Nephron progenitor cell (in vitro differentiated cells): ENCODE measurements around the gene ASPG.

Source experiments
- DNase-seq: peaks from one replicate; pipeline ENCODE4 v3.0.0; 2021
- H3K27ac Mint-ChIP-seq: 2 replicates; pipeline ENCODE4 v1.8.0; 2021; ENCODE audit warnings: mild to moderate bottlenecking, moderate library complexity, mixed read lengths
- H3K27me3 Mint-ChIP-seq: 2 replicates; pipeline ENCODE4 v1.8.0; 2021; ENCODE audit warnings: mild to moderate bottlenecking, low read depth, mixed read lengths; ENCODE audit not compliant: poor library complexity
- H3K36me3 Mint-ChIP-seq: 2 replicates; pipeline ENCODE4 v1.8.0; 2021; ENCODE audit warnings: low read depth, mixed read lengths
- H3K4me1 Mint-ChIP-seq: 2 replicates; pipeline ENCODE4 v1.8.0; 2021; ENCODE audit warnings: mixed read lengths
- H3K4me3 Mint-ChIP-seq: 2 replicates; pipeline ENCODE4 v1.8.0; 2021; ENCODE audit warnings: mild to moderate bottlenecking, moderate library complexity, mixed read lengths
- H3K9me3 Mint-ChIP-seq: 2 replicates; pipeline ENCODE4 v1.8.0; 2021; ENCODE audit warnings: mild to moderate bottlenecking, moderate library complexity, mixed read lengths
- CTCF ChIP-seq: fragments of 200-600 bp; sonication (generic); IDR thresholded peaks from 2 replicates; pipeline ENCODE4 v1.5.0; 2021; ENCODE audit warnings: antibody characterized with exemption

Gene ASPG

GRCh38 chr14:104051092-104051813 is 34.2 kb upstream of the ASPG start:
- H3K27me3 Mint-ChIP-seq: peaks cover 18% of the 10 kb centered on the region
- peaks cover 4% of the 10 kb centered on the region for H3K9me3 Mint-ChIP-seq
- no peaks in the 10 kb centered on the region for H3K36me3 Mint-ChIP-seq
- TF ChIP-seq CTCF: no peak
- H3K4me1 Mint-ChIP-seq: peaks cover 7% of the 10 kb centered on the region
- H3K27ac Mint-ChIP-seq: no peak overlapping the region
- DNase-seq: no peak
- H3K4me3 Mint-ChIP-seq: no peak overlapping the region

GRCh38 chr14:104054222-104054905 is 31.1 kb upstream of the ASPG start:
- no peaks in the 10 kb centered on the region for H3K9me3 Mint-ChIP-seq

GRCh38 chr14:104062281-104062680 is 23.2 kb upstream of the ASPG start:
- Mint-ChIP-seq H3K4me1 (no peaks in the 10 kb centered on the region), H3K36me3 (no peaks in the 10 kb centered on the region), H3K27me3 (peaks cover 45% of the 10 kb centered on the region), H3K9me3 (peaks cover 31% of the 10 kb centered on the region), H3K27ac (no peak overlapping the region), H3K4me3 (no peak overlapping the region)
- TF ChIP-seq CTCF: no peak
- DNase-seq: no peak

More at GRCh38 chr14:104054222-104054905, 31.1 kb upstream of the ASPG start:
- Mint-ChIP-seq H3K27me3 (peaks cover 32% of the 10 kb centered on the region), H3K4me1 (peaks cover 7% of the 10 kb centered on the region), H3K36me3 (no peaks in the 10 kb centered on the region), H3K4me3 (no peak overlapping the region), H3K27ac (no peak overlapping the region)
- no peak for DNase-seq
- TF ChIP-seq CTCF: no peak

- no peak overlapping the region for H3K27ac Mint-ChIP-seq
Observed at GRCh38 chr14:104064003-104064402, 21.5 kb upstream of the ASPG start.

GRCh38 chr14:104066279-104066678 is 19.2 kb upstream of the ASPG start:
- TF ChIP-seq CTCF: no peak
- Mint-ChIP-seq H3K4me1 (no peaks in the 10 kb centered on the region), H3K36me3 (no peaks in the 10 kb centered on the region), H3K27me3 (peaks cover 44% of the 10 kb centered on the region), H3K27ac (no peak overlapping the region), H3K4me3 (no peak overlapping the region), H3K9me3 (peaks cover 33% of the 10 kb centered on the region)
- no peak for DNase-seq

More at GRCh38 chr14:104064003-104064402, 21.5 kb upstream of the ASPG start:
- no peak for TF ChIP-seq CTCF
- no peaks in the 10 kb centered on the region for H3K36me3 Mint-ChIP-seq
- no peaks in the 10 kb centered on the region for H3K4me1 Mint-ChIP-seq
- H3K27me3 Mint-ChIP-seq: peaks cover 39% of the 10 kb centered on the region
- peaks cover 39% of the 10 kb centered on the region for H3K9me3 Mint-ChIP-seq
- H3K4me3 Mint-ChIP-seq: no peak overlapping the region
- DNase-seq: no peak
